ENCODE results near the gene RUNX3. TPM values are rescaled to one million over a fixed set of nuclear protein-coding genes. Genes with fewer than 3 reads are reported as not detected.

Gene RUNX3
- total RNA-seq, 1 donor from 2014 or later = 153 TPM

DNA sequence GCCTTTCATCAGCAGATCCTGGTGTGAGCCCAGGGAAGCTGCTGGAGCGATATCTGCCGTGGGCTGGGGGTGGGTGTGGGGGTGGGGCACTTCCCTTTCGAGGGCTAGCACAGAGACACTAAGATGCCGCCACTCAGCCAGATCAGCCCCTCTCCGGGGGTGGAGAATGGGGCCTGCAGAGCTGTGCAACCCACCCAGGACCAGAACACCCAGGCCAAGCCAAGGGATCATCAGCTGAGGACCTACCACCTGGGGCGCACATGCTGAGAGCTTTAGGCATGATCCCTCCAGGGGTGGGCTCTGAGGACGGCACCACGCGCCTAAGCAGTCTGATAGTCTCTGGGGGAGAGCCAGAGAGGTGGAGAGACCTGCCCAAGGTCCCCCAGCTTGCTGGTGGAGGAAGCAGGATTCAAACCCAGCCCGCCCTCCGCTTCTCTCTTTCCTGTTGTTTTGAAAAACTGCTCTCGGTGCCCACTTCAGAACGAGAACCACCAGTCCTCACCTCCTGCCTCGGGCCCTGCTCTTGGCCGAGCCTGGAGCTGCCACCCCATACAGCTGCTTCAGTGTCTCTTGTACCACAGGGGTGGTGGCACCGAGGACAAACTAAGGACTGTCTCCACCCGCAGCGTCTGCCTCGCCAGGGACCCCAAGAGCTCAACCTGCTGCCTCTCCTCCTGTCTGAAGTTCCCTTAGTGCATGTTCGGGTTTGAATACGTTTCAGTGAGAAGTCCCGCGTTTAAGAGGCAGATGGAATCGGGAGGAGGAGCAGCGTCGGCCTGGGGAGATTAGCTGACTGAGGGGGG, 39.7 kb upstream of the RUNX3 start:
- no peak overlapping the region for H3K27ac Mint-ChIP-seq
- DNase-seq (no peak), ATAC-seq (ENCODE audit: low read depth) (no peak)
- H3K36me3 Mint-ChIP-seq (ENCODE audit: low read depth) = no peaks in the 10 kb centered on the region
- no peak overlapping the region for H3K4me3 Mint-ChIP-seq
- ChIA-PET POLR2A (interaction anchor here (0.9 to 1.3 kb wide), 5 partner anchors 11 to 62 kb away, joined by 3 to 6 read pairs (median 4); no protein-coding TSS in a partner anchor), CTCF (interaction anchor here (1.8 kb wide), 1 partner anchor 68 kb away, joined by 4 read pairs; no protein-coding TSS in a partner anchor)
- H3K27me3 Mint-ChIP-seq = no peaks in the 10 kb centered on the region
- no peak for TF ChIP-seq CTCF (IDR thresholded peaks at IDR 0.05)
- H3K4me1 Mint-ChIP-seq = peaks cover 26% of the 10 kb centered on the region
- peaks cover 7% of the 10 kb centered on the region for H3K9me3 Mint-ChIP-seq
- intact Hi-C loops (cut with micrococcal nuclease) = loop anchor here (5.0 kb wide), 1 partner anchor 33 kb away; no protein-coding TSS in a partner anchor

GRCh38 chr1:24968941-24969585, 39.0 kb upstream of the RUNX3 start:
- no peaks in the 10 kb centered on the region for H3K9me3 Mint-ChIP-seq
- peaks cover 33% of the 10 kb centered on the region for H3K4me1 Mint-ChIP-seq

GRCh38 chr1:24967962-24968361, 37.9 kb upstream of the RUNX3 start:
- Mint-ChIP-seq H3K27ac (no peak overlapping the region), H3K4me3 (no peak overlapping the region), H3K27me3 (no peaks in the 10 kb centered on the region), H3K9me3 (no peaks in the 10 kb centered on the region), H3K4me1 (peaks cover 42% of the 10 kb centered on the region), H3K36me3 (ENCODE audit: low read depth) (no peaks in the 10 kb centered on the region)
- CTCF ChIA-PET = interaction anchor here (6.8 kb wide), 1 partner anchor 67 kb away, joined by 71 read pairs; no protein-coding TSS in a partner anchor
- TF ChIP-seq CTCF (IDR thresholded peaks at IDR 0.05) = no peak
- intact Hi-C loops (cut with micrococcal nuclease) = loop anchor here (5.0 kb wide), 1 partner anchor 34 kb away; no protein-coding TSS in a partner anchor
- ATAC-seq (ENCODE audit: low read depth) (no peak), DNase-seq (no peak)
- POLR2A ChIA-PET = interaction anchor here (0.6 to 6.3 kb wide), 7 partner anchors 9 to 325 kb away, joined by 3 to 88 read pairs (median 7); no protein-coding TSS in a partner anchor

More at GRCh38 chr1:24968941-24969585, 39.0 kb upstream of the RUNX3 start:
- intact Hi-C loops (cut with micrococcal nuclease) = loop anchor here (5.0 kb wide), 1 partner anchor 33 kb away; no protein-coding TSS in a partner anchor
- no peak overlapping the region for H3K4me3 Mint-ChIP-seq
- no peaks in the 10 kb centered on the region for H3K36me3 Mint-ChIP-seq (ENCODE audit: low read depth)
- POLR2A ChIA-PET = interaction anchor here (0.5 to 1.3 kb wide), 6 partner anchors 10 to 222 kb away, joined by 3 to 6 read pairs (median 4); no protein-coding TSS in a partner anchor
- H3K27ac Mint-ChIP-seq = no peak overlapping the region
- TF ChIP-seq CTCF (IDR thresholded peaks at IDR 0.05) = no peak
- H3K27me3 Mint-ChIP-seq = no peaks in the 10 kb centered on the region
- CTCF ChIA-PET = interaction anchor here (1.8 kb wide), 1 partner anchor 69 kb away, joined by 4 read pairs; no protein-coding TSS in a partner anchor
- DNase-seq (no peak), ATAC-seq (ENCODE audit: low read depth) (no peak)

DNA sequence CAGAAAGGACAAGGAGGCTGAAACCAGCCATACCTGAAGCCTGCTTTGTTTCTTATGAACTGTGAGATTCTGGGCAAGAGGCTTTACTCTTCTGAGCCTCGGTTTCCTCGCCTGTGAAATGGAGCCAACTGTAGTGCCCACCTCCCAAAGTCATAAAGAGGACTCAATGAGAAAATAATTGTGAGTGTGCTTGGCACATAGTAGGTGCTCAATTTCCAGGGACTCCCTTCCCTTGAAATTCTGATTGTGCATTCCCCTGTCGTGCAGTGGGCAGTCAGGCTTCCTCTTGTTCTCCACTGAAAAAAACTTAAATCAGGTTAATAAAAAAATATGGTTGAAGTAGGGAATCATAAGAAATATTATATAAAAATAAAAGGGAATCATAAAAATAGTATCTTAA, 37.5 kb upstream of the RUNX3 start:
- no peaks in the 10 kb centered on the region for H3K36me3 Mint-ChIP-seq (ENCODE audit: low read depth)
- no peak for DNase-seq
- no peaks in the 10 kb centered on the region for H3K9me3 Mint-ChIP-seq
- ATAC-seq (ENCODE audit: low read depth) = no peak
- CTCF ChIA-PET = interaction anchor here (6.8 kb wide), 1 partner anchor 68 kb away, joined by 71 read pairs; no protein-coding TSS in a partner anchor
- POLR2A ChIA-PET = interaction anchor here (0.6 to 6.3 kb wide), 9 partner anchors 15 to 325 kb away, joined by 3 to 88 read pairs (median 5); no protein-coding TSS in a partner anchor
- H3K27ac Mint-ChIP-seq = no peak overlapping the region
- H3K4me1 Mint-ChIP-seq = peaks cover 46% of the 10 kb centered on the region
- no peak for TF ChIP-seq CTCF (IDR thresholded peaks at IDR 0.05)
- H3K27me3 Mint-ChIP-seq = no peaks in the 10 kb centered on the region
- intact Hi-C loops (cut with micrococcal nuclease) = loop anchor here (5.0 kb wide), 1 partner anchor 35 kb away; no protein-coding TSS in a partner anchor
- H3K4me3 Mint-ChIP-seq = no peak overlapping the region

Data from activated B cell treated with CpG ODN at 0.5 μM for 24 hours (primary cell).